OCI-LY7 (cell line): ENCODE data around the gene FAM3B. TPM values are rescaled to one million over a fixed set of nuclear protein-coding genes. Genes with fewer than 3 reads are reported as not detected.

Experiments used
- BruUV-seq: library from RNA; stranded (reverse); fragments of 400-500 nt; replicated peaks from 2 replicates; lab custom pipeline; 2021; lab: Mats Ljungman, UMichigan
- CTCF ChIA-PET: fragments of 300-600 bp; sonication (Branson Sonifier 250); formaldehyde crosslinking; loops from one replicate; lab custom pipeline; 2022; ENCODE audit warnings: antibody characterized with exemption; ENCODE audit not compliant: unreplicated experiment; lab: Charles Lee
- POLR2A ChIA-PET: fragments of 300-600 bp; sonication (Branson Sonifier 250); formaldehyde crosslinking; loops from one replicate; lab custom pipeline; 2022; ENCODE audit warnings: antibody characterized with exemption; lab: Charles Lee
- DNase-seq: peaks from one replicate; pipeline ENCODE4 v3.0.0-alpha.2; 2015; ENCODE audit warnings: low spot score
- H2AFZ ChIP-seq: fragments of 200-600 bp; sonication (generic), shearing (Covaris generic); 2 replicates; pipeline ENCODE4 v1.6.1; 2014; ENCODE audit warnings: mild to moderate bottlenecking, antibody characterized with exemption, low read length, moderate library complexity
- H3K27ac ChIP-seq: fragments of 200-600 bp; sonication (generic); 2 replicates; pipeline ENCODE4 v1.5.1; 2014; ENCODE audit warnings: mixed run types, low read depth, mild to moderate bottlenecking, moderate library complexity, low read length, inconsistent platforms; ENCODE audit not compliant: poor library complexity, severe bottlenecking
- H3K36me3 ChIP-seq: fragments of 200-600 bp; sonication (generic); 2 replicates; pipeline ENCODE4 v1.6.1; 2014; ENCODE audit warnings: mild to moderate bottlenecking, antibody characterized with exemption, low read length, moderate library complexity, mixed read lengths; ENCODE audit not compliant: insufficient read depth
- H3K4me1 ChIP-seq: fragments of 200-600 bp; sonication (generic); 2 replicates; pipeline ENCODE4 v1.5.1; 2014; ENCODE audit warnings: mild to moderate bottlenecking, low read length; ENCODE audit not compliant: insufficient read depth, poor library complexity, severe bottlenecking
- H3K4me2 ChIP-seq: fragments of 200-600 bp; sonication (generic); 2 replicates; pipeline ENCODE4 v1.6.1; 2014; ENCODE audit warnings: mild to moderate bottlenecking, low read length
- H3K4me3 ChIP-seq: fragments of 200-600 bp; sonication (generic); 2 replicates; pipeline ENCODE4 v1.5.1; 2014; ENCODE audit warnings: mild to moderate bottlenecking, low read depth, low read length; ENCODE audit not compliant: poor library complexity, severe bottlenecking
- H3K79me2 ChIP-seq: fragments of 200-600 bp; sonication (generic); 2 replicates; pipeline ENCODE4 v1.6.1; 2016; ENCODE audit warnings: low read depth, mild to moderate bottlenecking, low read length, moderate library complexity, mixed read lengths; ENCODE audit not compliant: insufficient read depth
- H3K9me2 ChIP-seq: fragments of 200-600 bp; sonication (generic); 2 replicates; pipeline ENCODE4 v1.6.1; 2016; ENCODE audit warnings: mild to moderate bottlenecking, low read length, mixed read lengths; ENCODE audit not compliant: insufficient read depth
- H3K9me3 ChIP-seq: fragments of 200-600 bp; sonication (generic); 2 replicates; pipeline ENCODE4 v1.6.1; 2014; ENCODE audit warnings: mild to moderate bottlenecking, mixed run types, low read length, mixed read lengths
- H4K20me1 ChIP-seq: fragments of 200-600 bp; sonication (generic); 2 replicates; pipeline ENCODE4 v1.6.1; 2014; ENCODE audit warnings: mild to moderate bottlenecking, antibody characterized with exemption, low read length, moderate library complexity, mixed read lengths; ENCODE audit not compliant: insufficient read depth
- EZH2phosphoT487 ChIP-seq: fragments of 200-600 bp; sonication (generic); IDR thresholded peaks from 2 replicates; pipeline ENCODE4 v1.6.1; 2018; ENCODE audit warnings: low read depth, borderline replicate concordance, mild to moderate bottlenecking, mixed run types, antibody characterized with exemption, low read length, moderate library complexity, mixed read lengths
- intact Hi-C: fragments of 100-400 bp; cut with micrococcal nuclease; formaldehyde crosslinking; loops from one replicate; pipeline ENCODE4 v1.10.0; 2022; ENCODE audit not compliant: unreplicated experiment
- total RNA-seq, 2 experiments: library from RNA; depleted of rRNA in 1 of 2; stranded (reverse); fragments of >200 nt in 1 of 2; shearing (Covaris generic) in 1 of 2; gene quantifications; 2 replicates each; pipeline ENCODE4 v1.2.3, GENCODE V29; 2014 to 2022
- TF ChIP-seq, protein P1 (sequence below): fragments of 200-600 bp; sonication (generic); conservative IDR thresholded peaks from 2 replicates; pipeline ENCODE4 v1.5.1; 2014; ENCODE audit warnings: mild to moderate bottlenecking, antibody characterized with exemption, low read length, moderate library complexity, mixed read lengths

The FAM3B gene
- total RNA-seq, 2 experiments from 2014 or later = 0.19 TPM; not detected in 1

DNA sequence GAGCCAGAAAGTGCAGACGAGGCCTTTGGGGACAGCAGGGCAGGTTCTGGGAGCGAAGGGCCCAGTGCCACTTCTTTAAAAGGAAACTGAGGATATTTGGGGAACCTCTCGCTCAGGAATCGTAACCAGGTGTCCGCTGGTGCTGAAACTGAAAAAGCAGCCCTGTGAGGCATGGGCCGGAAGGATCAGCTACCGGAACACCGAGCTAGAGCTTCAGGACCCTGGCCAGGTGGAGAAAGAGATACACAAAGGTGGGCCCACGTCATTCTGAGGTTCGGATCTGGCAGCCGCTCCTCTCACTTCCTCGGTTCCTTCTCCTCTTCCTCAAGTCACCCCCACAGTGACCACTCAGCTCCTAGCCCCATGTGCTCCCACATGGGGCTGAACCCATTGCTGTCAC lies 63.3 kb downstream of the FAM3B start:
- DNase-seq = no peak
- no peaks in the 10 kb centered on the region for H3K9me2 ChIP-seq

DNA sequence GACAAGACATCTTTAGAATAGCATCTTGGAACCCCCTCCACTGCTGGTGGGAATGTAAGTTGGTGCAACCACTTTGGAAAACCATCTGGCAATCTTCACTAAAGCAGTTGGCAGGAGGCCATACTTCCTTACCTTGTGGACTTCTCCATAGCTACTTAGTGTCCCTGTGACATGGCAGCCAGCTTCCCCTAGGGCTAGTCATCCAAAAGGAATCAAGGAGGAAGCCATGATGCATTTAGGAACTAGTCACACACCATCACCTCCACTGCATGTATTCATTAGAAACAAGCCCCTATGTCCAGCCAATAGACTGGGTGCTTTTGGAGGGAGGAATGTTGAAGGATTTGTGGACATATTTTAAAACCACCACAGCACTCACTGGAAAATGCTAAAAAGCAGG lies 65.1 kb downstream of the FAM3B start:
- H3K79me2 ChIP-seq = no peaks in the 10 kb centered on the region
- no peaks in the 10 kb centered on the region for H3K9me3 ChIP-seq
- no peak for TF ChIP-seq EZH2phosphoT487
- TF ChIP-seq, protein P1, sequence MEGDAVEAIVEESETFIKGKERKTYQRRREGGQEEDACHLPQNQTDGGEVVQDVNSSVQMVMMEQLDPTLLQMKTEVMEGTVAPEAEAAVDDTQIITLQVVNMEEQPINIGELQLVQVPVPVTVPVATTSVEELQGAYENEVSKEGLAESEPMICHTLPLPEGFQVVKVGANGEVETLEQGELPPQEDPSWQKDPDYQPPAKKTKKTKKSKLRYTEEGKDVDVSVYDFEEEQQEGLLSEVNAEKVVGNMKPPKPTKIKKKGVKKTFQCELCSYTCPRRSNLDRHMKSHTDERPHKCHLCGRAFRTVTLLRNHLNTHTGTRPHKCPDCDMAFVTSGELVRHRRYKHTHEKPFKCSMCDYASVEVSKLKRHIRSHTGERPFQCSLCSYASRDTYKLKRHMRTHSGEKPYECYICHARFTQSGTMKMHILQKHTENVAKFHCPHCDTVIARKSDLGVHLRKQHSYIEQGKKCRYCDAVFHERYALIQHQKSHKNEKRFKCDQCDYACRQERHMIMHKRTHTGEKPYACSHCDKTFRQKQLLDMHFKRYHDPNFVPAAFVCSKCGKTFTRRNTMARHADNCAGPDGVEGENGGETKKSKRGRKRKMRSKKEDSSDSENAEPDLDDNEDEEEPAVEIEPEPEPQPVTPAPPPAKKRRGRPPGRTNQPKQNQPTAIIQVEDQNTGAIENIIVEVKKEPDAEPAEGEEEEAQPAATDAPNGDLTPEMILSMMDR = no peak
- H3K4me1 ChIP-seq = no peaks in the 10 kb centered on the region
- ChIA-PET CTCF (no interaction called here), POLR2A (interaction anchor here (0.6 kb wide), 1 partner anchor 93 kb away, joined by 3 read pairs; no protein-coding TSS in a partner anchor)
- intact Hi-C loops = no loop called here
- no peaks in the 10 kb centered on the region for H4K20me1 ChIP-seq
- no peaks in the 10 kb centered on the region for H3K36me3 ChIP-seq
- H2AFZ ChIP-seq = no peak overlapping the region
- DNase-seq = no peak
- no peak overlapping the region for H3K27ac ChIP-seq
- no peak overlapping the region for H3K4me3 ChIP-seq
- no peaks in the 10 kb centered on the region for H3K9me2 ChIP-seq
- no TSS peak for BruUV-seq
- no peak overlapping the region for H3K4me2 ChIP-seq

More for the DNA sequence above, 63.3 kb downstream of the FAM3B start:
- Histone ChIP-seq H3K4me3 (no peak overlapping the region), H4K20me1 (no peaks in the 10 kb centered on the region), H2AFZ (no peak overlapping the region), H3K4me2 (no peak overlapping the region), H3K79me2 (no peaks in the 10 kb centered on the region), H3K27ac (no peak overlapping the region), H3K9me3 (no peaks in the 10 kb centered on the region), H3K4me1 (no peaks in the 10 kb centered on the region), H3K36me3 (no peaks in the 10 kb centered on the region)
- intact Hi-C loops = no loop called here
- ChIA-PET POLR2A (no interaction called here), CTCF (no interaction called here)
- BruUV-seq = no TSS peak
- no peak for TF ChIP-seq EZH2phosphoT487
- TF ChIP-seq, protein P1 = no peak

DNA sequence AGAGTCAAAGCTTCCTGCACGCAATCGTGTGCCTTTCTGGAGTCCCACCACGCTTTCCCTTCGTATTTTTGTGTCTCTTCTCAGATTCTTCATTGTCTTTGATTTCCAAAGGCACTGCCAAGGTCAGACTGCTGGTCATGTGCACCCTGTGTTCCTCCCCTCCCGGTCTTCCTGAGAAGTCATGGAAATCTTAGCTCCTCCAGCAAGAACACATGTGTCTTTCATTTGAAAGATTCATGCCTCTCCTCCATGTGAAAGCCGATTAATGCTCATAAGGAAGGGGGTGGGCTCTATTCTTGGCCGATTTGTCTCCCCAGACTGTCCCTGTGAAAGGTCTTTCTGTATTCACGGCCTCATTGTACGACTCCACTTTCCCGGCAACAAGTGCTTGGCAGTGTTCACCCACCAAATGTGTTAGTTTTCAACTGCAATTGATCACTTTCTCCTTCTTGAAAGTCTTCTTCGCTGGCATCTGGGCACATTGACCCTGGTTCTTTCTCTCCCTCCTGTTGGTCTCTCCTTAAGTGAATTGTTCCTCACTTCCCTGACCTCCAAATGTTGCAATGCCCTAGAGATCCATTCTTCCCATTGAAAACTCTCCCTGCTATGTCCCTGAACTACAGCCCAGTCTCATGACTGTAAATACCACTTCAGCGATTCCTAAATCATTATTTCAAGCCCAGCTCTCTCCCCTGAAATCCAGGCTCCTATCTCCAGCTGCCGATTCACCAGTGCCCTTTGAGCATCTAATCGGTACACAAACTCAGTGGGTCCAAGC lies 70.6 kb downstream of the FAM3B start:
- Histone ChIP-seq H3K79me2 (no peaks in the 10 kb centered on the region), H3K9me3 (no peaks in the 10 kb centered on the region), H3K4me2 (no peak overlapping the region), H2AFZ (no peak overlapping the region), H3K36me3 (no peaks in the 10 kb centered on the region), H3K4me1 (no peaks in the 10 kb centered on the region), H4K20me1 (no peaks in the 10 kb centered on the region), H3K9me2 (no peaks in the 10 kb centered on the region), H3K4me3 (no peak overlapping the region), H3K27ac (no peak overlapping the region)
- no TSS peak for BruUV-seq
- TF ChIP-seq, protein P1 = no peak
- no peak for TF ChIP-seq EZH2phosphoT487
- ChIA-PET POLR2A (no interaction called here), CTCF (no interaction called here)
- intact Hi-C loops = no loop called here
- DNase-seq = no peak
